K562 (cell line): ENCODE results near the gene PAF1. TPM values are rescaled to one million over a fixed set of nuclear protein-coding genes. Genes with fewer than 3 reads are reported as not detected.

Experiments
- ATAC-seq: fragments of 200-7000 bp; cut with Tn5 transposase; 3 replicates; pipeline ENCODE4 v1.9.1; 2020; ENCODE audit warnings: moderate library complexity
- BruUV-seq: library from RNA; stranded (reverse); fragments of 400-500 nt; replicated peaks from 2 replicates; lab custom pipeline; 2021; lab: Mats Ljungman, UMichigan
- CTCF ChIA-PET: fragments of 300-600 bp; formaldehyde crosslinking; extraction: SDS; loops from one replicate; lab custom pipeline; 2021; ENCODE audit warnings: low intra/inter-chr PET ratio; lab: Yijun Ruan, JAX
- POLR2A ChIA-PET: fragments of 300-600, 350-650 bp; sonication (Branson Sonifier 250); formaldehyde crosslinking; extraction: SDS; loops from one replicate; lab custom pipeline; 2021; ENCODE audit warnings: antibody characterized with exemption, inconsistent platforms; lab: Yijun Ruan, JAX
- DNase-seq, 4 experiments: peaks; one replicate each; pipeline versions ENCODE4 v3.0.0 to v3.0.0-alpha.2; 2011 to 2018; ENCODE audit warnings: low spot score in 3 of 4, mixed read lengths in 3 of 4; ENCODE audit errors: extremely low read depth in 1 of 4
- FAIRE-seq: peaks from 2 replicates; lab custom pipeline; 2011; peaks lifted over from hg19 to GRCh38; lab: Jason Lieb, UNC
- H2AFZ ChIP-seq: 2 replicates; pipeline ENCODE4 v1.6.0; 2011; ENCODE audit warnings: low read depth, low read length, control low read depth, inconsistent platforms
- H3K27ac ChIP-seq: fragments of 200-600 bp; 3 replicates; pipeline ENCODE4 v1.8.0; 2011; ENCODE audit warnings: low read depth, mild to moderate bottlenecking, control low read depth, inconsistent platforms, low read length, moderate library complexity, mixed read lengths; ENCODE audit errors: extremely low read depth
- H3K27me3 ChIP-seq, 2 experiments: fragments of 300-600 bp in 1 of 2; 2 replicates in 1 of 2; 3 replicates in 1 of 2; pipeline versions ENCODE4 v1.6.0 to v1.8.0; 2011; ENCODE audit warnings: inconsistent platforms in 2 of 2, low read length in 2 of 2, mild to moderate bottlenecking in 1 of 2, mixed read lengths in 1 of 2, moderate library complexity in 1 of 2; ENCODE audit not compliant: control insufficient read depth in 2 of 2, insufficient read depth in 2 of 2
- H3K36me3 ChIP-seq: fragments of 300-600 bp; 3 replicates; pipeline ENCODE4 v1.8.0; 2011; ENCODE audit warnings: mild to moderate bottlenecking, low read length, inconsistent platforms; ENCODE audit not compliant: control insufficient read depth, insufficient read depth
- H3K4me1 ChIP-seq, 2 experiments: fragments of 200-600 bp in 1 of 2; replicated peaks in 1 of 2; 2 replicates in 1 of 2; 3 replicates in 1 of 2; pipeline versions ENCODE4 v1.5.1 to v1.8.0; 2011; ENCODE audit warnings: inconsistent platforms in 2 of 2, low read length in 2 of 2, mild to moderate bottlenecking in 1 of 2, mixed read lengths in 1 of 2, moderate library complexity in 1 of 2; ENCODE audit not compliant: control insufficient read depth in 2 of 2, insufficient read depth in 2 of 2
- H3K4me2 ChIP-seq: 2 replicates; pipeline ENCODE4 v1.6.1; 2011; ENCODE audit warnings: low read length, control low read depth, inconsistent platforms, mixed read lengths; ENCODE audit not compliant: insufficient read depth
- H3K4me3 ChIP-seq: fragments of 200-600 bp; sonication (generic), shearing (Covaris generic); 2 replicates; pipeline ENCODE4 v1.5.1; 2016; ENCODE audit warnings: control low read depth, inconsistent platforms
- H3K79me2 ChIP-seq: fragments of 200-600 bp; 3 replicates; pipeline ENCODE4 v1.8.0; 2011; ENCODE audit warnings: low read length, inconsistent platforms; ENCODE audit not compliant: control insufficient read depth, insufficient read depth
- H3K9ac ChIP-seq, 2 experiments: 2 replicates each; pipeline versions ENCODE4 v1.6.0 to v1.6.1; 2011; ENCODE audit warnings: low read depth in 2 of 2, low read length in 2 of 2, control low read depth in 1 of 2, inconsistent platforms in 1 of 2, mild to moderate bottlenecking in 1 of 2, mixed read lengths in 1 of 2; ENCODE audit not compliant: insufficient read depth in 1 of 2
- H3K9me1 ChIP-seq: one replicate; pipeline ENCODE4 v1.6.0; 2011; ENCODE audit warnings: inconsistent platforms, mild to moderate bottlenecking, low read length, moderate library complexity; ENCODE audit not compliant: control insufficient read depth, insufficient read depth
- H3K9me3 ChIP-seq: replicated peaks from 2 replicates; pipeline ENCODE4 v1.5.1; 2011; ENCODE audit warnings: low read depth, low read length, inconsistent platforms; ENCODE audit not compliant: control insufficient read depth, insufficient read depth
- H4K20me1 ChIP-seq: replicated peaks from 2 replicates; pipeline ENCODE4 v1.6.1; 2011; ENCODE audit warnings: low read length, inconsistent platforms, mixed read lengths; ENCODE audit not compliant: control insufficient read depth, insufficient read depth
- BCOR ChIP-seq: fragments of 450-650 bp; IDR thresholded peaks from 2 replicates; pipeline ENCODE4 v1.6.1; 2016
- RBM25 ChIP-seq: fragments of 200-400 bp; formaldehyde crosslinking; IDR thresholded peaks from 2 replicates; pipeline ENCODE4 v1.6.1; 2018; ENCODE audit warnings: low read length, low read depth, moderate library complexity; ENCODE audit not compliant: severe bottlenecking
- ZSCAN29 ChIP-seq: fragments of 450-650 bp; IDR thresholded peaks from 2 replicates; pipeline ENCODE4 v1.6.1; 2017
- WGBS: fragments of 100-300 bp; shearing (Covaris generic); methylation state at CpG from one replicate; pipeline ENCODE4 v1.1.6; 2016; ENCODE audit warnings: low coverage, mixed read lengths; ENCODE audit not compliant: insufficient coverage; ENCODE audit errors: missing lambda C conversion rate; 5-methylcytosine and 5-hydroxymethylcytosine counted together
- in situ Hi-C: fragments of 300-500 bp; cut with MboI; formaldehyde crosslinking; loops from 4 replicates; pipeline ENCODE4 v1.15.0; 2018; ENCODE audit warnings: inconsistent platforms, mixed read lengths
- intact Hi-C: fragments of 100-400 bp; cut with micrococcal nuclease; formaldehyde crosslinking; loops from 2 replicates; pipeline ENCODE4 v1.14.2; 2022
- polyA plus RNA-seq, 8 experiments: library from polyadenylated mRNA; depleted of rRNA in 4 of 8; stranded (reverse) in 5 of 8; unstranded in 3 of 8; fragments of >200 nt; fragmentation: Nextera tagmentation in 2 of 8; fragmentation: Illumina TruSeq in 1 of 8; extraction: Ambion mirVana in 2 of 8; extraction: Trizol in 1 of 8; gene quantifications; 2 replicates each; pipeline versions ENCODE4 v1.2.1 to v1.2.3, GENCODE V29; 2011 to 2014; ENCODE audit warnings: inconsistent platforms in 1 of 8, missing spikeins in 1 of 8
- total RNA-seq, 7 experiments: library from RNA; depleted of rRNA in 6 of 7; stranded (reverse); fragments of >200 nt in 6 of 7; fragmentation: Illumina TruSeq in 2 of 7; extraction: Trizol in 2 of 7; gene quantifications; 2 replicates each; pipeline versions ENCODE4 v1.2.1 to v1.2.3, GENCODE V29; 2011 to 2021; ENCODE audit warnings: low replicate concordance in 1 of 7
- TF ChIP-seq, protein P1 (sequence below): fragments of 450-650 bp; IDR thresholded peaks from 2 replicates; pipeline ENCODE4 v1.6.1; 2016; ENCODE audit warnings: mild to moderate bottlenecking, moderate library complexity
- TF ChIP-seq, protein P2 (sequence below), 2 experiments: fragments of 450-650 bp in 1 of 2; sonication (generic) in 1 of 2; formaldehyde crosslinking; conservative IDR thresholded peaks; 2 replicates each; pipeline versions ENCODE4 v1.4.0 to v1.8.1; 2020 to 2022; ENCODE audit warnings: mild to moderate bottlenecking in 1 of 2, missing genetic modification reagents in 1 of 2
- TF ChIP-seq, protein P3 (sequence below): fragments of 450-650 bp; IDR thresholded peaks from 2 replicates; pipeline ENCODE4 v1.6.1; 2016; ENCODE audit warnings: mild to moderate bottlenecking

PAF1 gene
- total and polyA plus RNA-seq, 9 of the 15 experiments (the other 6 are each of a cell fraction or from before 2014, with no cell fraction given), result 1.5 to 45.0 (median 33.8) TPM

DNA sequence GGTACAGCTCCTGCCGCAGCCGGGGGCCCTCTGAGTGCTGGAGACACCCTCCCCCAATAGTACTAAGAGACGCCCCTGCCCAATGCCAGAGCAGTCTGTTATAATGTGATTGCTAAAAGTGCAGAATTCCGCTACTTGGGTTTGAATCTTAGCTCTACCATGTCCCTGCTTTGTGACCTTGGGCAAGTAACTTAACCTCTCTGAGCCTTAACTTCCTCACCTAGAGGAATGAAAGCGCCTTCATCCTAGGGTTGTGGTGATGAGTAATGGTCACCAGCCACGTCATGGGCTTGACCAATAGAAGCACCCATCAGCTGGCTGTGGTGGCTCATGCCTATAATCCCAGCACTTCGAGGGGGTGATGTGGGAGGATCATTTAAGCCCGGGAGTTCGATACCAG, 28.1 kb upstream of the PAF1 start:
- peaks cover 6% of the 10 kb centered on the region; the same call in 2 of the 3 replicates for H3K79me2 ChIP-seq
- ATAC-seq, result no peak
- no peak overlapping the region for H3K27ac ChIP-seq
- in situ Hi-C loops (no loop called here), intact Hi-C loops (no loop called here)
- no TSS peak for BruUV-seq
- 85% methylated on average over 9 of the region's 9 CpGs for WGBS
- no peaks in the 10 kb centered on the region for H3K27me3 ChIP-seq
- FAIRE-seq, result peak; percentile 71
- no peak overlapping the region for H2AFZ ChIP-seq
- DNase-seq, result no peak
- CTCF ChIA-PET, result no interaction called here
- H3K4me2 ChIP-seq, result no peak overlapping the region
- H3K9me1 ChIP-seq, result no peaks in the 10 kb centered on the region
- POLR2A ChIA-PET, result interaction anchor here (0.6 to 9.1 kb wide), 4 partner anchors 14 to 28 kb away, joined by 4 to 141 read pairs (median 5); partner anchors contain the start of genes MED29, PAF1 and RPS16
- H3K4me3 ChIP-seq, result no peak overlapping the region
- no peaks in the 10 kb centered on the region for H4K20me1 ChIP-seq
- no peak overlapping the region for H3K9ac ChIP-seq
- H3K4me1 ChIP-seq, result peaks cover 4 to 34% of the 10 kb centered on the region in 2 experiments; a peak in 4 of 5 replicates
- peaks cover 35% of the 10 kb centered on the region; the same call in 2 of the 3 replicates for H3K36me3 ChIP-seq
- H3K9me3 ChIP-seq, result no peaks in the 10 kb centered on the region
- peak; percentile 70; the same call in 1 of the 2 replicates for TF ChIP-seq BCOR
- no peak for TF ChIP-seq ZSCAN29
- TF ChIP-seq, protein P1, sequence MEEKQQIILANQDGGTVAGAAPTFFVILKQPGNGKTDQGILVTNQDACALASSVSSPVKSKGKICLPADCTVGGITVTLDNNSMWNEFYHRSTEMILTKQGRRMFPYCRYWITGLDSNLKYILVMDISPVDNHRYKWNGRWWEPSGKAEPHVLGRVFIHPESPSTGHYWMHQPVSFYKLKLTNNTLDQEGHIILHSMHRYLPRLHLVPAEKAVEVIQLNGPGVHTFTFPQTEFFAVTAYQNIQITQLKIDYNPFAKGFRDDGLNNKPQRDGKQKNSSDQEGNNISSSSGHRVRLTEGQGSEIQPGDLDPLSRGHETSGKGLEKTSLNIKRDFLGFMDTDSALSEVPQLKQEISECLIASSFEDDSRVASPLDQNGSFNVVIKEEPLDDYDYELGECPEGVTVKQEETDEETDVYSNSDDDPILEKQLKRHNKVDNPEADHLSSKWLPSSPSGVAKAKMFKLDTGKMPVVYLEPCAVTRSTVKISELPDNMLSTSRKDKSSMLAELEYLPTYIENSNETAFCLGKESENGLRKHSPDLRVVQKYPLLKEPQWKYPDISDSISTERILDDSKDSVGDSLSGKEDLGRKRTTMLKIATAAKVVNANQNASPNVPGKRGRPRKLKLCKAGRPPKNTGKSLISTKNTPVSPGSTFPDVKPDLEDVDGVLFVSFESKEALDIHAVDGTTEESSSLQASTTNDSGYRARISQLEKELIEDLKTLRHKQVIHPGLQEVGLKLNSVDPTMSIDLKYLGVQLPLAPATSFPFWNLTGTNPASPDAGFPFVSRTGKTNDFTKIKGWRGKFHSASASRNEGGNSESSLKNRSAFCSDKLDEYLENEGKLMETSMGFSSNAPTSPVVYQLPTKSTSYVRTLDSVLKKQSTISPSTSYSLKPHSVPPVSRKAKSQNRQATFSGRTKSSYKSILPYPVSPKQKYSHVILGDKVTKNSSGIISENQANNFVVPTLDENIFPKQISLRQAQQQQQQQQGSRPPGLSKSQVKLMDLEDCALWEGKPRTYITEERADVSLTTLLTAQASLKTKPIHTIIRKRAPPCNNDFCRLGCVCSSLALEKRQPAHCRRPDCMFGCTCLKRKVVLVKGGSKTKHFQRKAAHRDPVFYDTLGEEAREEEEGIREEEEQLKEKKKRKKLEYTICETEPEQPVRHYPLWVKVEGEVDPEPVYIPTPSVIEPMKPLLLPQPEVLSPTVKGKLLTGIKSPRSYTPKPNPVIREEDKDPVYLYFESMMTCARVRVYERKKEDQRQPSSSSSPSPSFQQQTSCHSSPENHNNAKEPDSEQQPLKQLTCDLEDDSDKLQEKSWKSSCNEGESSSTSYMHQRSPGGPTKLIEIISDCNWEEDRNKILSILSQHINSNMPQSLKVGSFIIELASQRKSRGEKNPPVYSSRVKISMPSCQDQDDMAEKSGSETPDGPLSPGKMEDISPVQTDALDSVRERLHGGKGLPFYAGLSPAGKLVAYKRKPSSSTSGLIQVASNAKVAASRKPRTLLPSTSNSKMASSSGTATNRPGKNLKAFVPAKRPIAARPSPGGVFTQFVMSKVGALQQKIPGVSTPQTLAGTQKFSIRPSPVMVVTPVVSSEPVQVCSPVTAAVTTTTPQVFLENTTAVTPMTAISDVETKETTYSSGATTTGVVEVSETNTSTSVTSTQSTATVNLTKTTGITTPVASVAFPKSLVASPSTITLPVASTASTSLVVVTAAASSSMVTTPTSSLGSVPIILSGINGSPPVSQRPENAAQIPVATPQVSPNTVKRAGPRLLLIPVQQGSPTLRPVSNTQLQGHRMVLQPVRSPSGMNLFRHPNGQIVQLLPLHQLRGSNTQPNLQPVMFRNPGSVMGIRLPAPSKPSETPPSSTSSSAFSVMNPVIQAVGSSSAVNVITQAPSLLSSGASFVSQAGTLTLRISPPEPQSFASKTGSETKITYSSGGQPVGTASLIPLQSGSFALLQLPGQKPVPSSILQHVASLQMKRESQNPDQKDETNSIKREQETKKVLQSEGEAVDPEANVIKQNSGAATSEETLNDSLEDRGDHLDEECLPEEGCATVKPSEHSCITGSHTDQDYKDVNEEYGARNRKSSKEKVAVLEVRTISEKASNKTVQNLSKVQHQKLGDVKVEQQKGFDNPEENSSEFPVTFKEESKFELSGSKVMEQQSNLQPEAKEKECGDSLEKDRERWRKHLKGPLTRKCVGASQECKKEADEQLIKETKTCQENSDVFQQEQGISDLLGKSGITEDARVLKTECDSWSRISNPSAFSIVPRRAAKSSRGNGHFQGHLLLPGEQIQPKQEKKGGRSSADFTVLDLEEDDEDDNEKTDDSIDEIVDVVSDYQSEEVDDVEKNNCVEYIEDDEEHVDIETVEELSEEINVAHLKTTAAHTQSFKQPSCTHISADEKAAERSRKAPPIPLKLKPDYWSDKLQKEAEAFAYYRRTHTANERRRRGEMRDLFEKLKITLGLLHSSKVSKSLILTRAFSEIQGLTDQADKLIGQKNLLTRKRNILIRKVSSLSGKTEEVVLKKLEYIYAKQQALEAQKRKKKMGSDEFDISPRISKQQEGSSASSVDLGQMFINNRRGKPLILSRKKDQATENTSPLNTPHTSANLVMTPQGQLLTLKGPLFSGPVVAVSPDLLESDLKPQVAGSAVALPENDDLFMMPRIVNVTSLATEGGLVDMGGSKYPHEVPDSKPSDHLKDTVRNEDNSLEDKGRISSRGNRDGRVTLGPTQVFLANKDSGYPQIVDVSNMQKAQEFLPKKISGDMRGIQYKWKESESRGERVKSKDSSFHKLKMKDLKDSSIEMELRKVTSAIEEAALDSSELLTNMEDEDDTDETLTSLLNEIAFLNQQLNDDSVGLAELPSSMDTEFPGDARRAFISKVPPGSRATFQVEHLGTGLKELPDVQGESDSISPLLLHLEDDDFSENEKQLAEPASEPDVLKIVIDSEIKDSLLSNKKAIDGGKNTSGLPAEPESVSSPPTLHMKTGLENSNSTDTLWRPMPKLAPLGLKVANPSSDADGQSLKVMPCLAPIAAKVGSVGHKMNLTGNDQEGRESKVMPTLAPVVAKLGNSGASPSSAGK, result no peak
- TF ChIP-seq, protein P2, sequence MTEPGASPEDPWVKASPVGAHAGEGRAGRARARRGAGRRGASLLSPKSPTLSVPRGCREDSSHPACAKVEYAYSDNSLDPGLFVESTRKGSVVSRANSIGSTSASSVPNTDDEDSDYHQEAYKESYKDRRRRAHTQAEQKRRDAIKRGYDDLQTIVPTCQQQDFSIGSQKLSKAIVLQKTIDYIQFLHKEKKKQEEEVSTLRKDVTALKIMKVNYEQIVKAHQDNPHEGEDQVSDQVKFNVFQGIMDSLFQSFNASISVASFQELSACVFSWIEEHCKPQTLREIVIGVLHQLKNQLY (CRISPR knock-in tag; conservative IDR thresholded peaks at IDR 0.05), result no peak
- TF ChIP-seq, protein P3, sequence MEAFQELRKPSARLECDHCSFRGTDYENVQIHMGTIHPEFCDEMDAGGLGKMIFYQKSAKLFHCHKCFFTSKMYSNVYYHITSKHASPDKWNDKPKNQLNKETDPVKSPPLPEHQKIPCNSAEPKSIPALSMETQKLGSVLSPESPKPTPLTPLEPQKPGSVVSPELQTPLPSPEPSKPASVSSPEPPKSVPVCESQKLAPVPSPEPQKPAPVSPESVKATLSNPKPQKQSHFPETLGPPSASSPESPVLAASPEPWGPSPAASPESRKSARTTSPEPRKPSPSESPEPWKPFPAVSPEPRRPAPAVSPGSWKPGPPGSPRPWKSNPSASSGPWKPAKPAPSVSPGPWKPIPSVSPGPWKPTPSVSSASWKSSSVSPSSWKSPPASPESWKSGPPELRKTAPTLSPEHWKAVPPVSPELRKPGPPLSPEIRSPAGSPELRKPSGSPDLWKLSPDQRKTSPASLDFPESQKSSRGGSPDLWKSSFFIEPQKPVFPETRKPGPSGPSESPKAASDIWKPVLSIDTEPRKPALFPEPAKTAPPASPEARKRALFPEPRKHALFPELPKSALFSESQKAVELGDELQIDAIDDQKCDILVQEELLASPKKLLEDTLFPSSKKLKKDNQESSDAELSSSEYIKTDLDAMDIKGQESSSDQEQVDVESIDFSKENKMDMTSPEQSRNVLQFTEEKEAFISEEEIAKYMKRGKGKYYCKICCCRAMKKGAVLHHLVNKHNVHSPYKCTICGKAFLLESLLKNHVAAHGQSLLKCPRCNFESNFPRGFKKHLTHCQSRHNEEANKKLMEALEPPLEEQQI, result no peak
- TF ChIP-seq RBM25, result peak; percentile 70
